ENCODE data around the gene NMD3. TPM values are rescaled to one million over a fixed set of nuclear protein-coding genes. Genes with fewer than 3 reads are reported as not detected.

NMD3 gene
- total and polyA plus RNA-seq, 2 of the 4 experiments (the other 2 are of a cell fraction), result 33.8 to 95.0 TPM

DNA sequence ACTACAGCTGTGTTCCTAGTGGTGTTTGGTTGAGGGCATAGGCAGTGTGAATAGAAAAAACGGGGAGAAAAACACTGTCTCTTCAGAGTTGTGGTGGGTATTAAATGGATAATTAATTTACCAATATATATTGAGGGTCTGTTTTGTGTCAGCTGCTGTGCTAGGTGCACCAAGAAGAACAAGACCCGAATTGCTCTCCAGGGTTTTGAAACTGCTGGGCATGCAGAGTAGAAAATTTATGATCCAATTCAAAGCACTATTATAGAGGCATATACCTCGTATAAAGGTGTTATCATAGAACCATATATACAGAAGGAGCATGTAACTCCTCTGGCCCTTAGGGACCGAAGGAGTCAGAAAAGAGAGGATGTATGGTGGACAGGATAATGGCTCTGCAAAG is 1.6 kb upstream of the NMD3 start:
- Histone ChIP-seq H2BK20ac (ENCODE audit: low read depth, low read length) (no peak overlapping the region), H3K36me3 (ENCODE audit: control insufficient read depth, insufficient read depth, low read length) (no peaks in the 10 kb centered on the region), H3K4me2 (ENCODE audit: low read depth, low read length) (no peak overlapping the region), H3K4ac (ENCODE audit: low read depth, low read length) (no peak overlapping the region), H3K4me1 (ENCODE audit: control insufficient read depth, insufficient read depth, low read length) (peaks cover 2% of the 10 kb centered on the region; the same call in 1 of the 2 replicates), H3K9me1 (ENCODE audit: insufficient read depth, low read length) (0 out of 2 replicates have a peak, but pooled peaks cover 3% of the 10 kb centered on the region), H3K4me3 (ENCODE audit: insufficient read depth, low read depth, low read length) (no peak overlapping the region), H2BK15ac (ENCODE audit: low read depth, low read length) (no peak overlapping the region), H2AK9ac (replicated peaks; ENCODE audit: low read depth, low read length, poor library complexity) (no peak overlapping the region), H4K91ac (ENCODE audit: insufficient read depth, low read depth, low read length) (no peak overlapping the region), H3K23ac (ENCODE audit: low read depth, low read length) (no peak overlapping the region), H2BK5ac (ENCODE audit: low read depth, low read length, poor library complexity, severe bottlenecking) (no peak overlapping the region), H3K18ac (ENCODE audit: low read depth, low read length) (no peak overlapping the region), H4K8ac (ENCODE audit: low read depth in 2 of 2, low read length in 2 of 2) (no peak overlapping the region), H3K14ac (replicated peaks; ENCODE audit: low read depth, low read length) (no peak overlapping the region), H4K5ac (ENCODE audit: low read depth, low read length) (no peak overlapping the region), H2BK120ac (ENCODE audit: low read depth, low read length) (no peak overlapping the region), H2AK5ac (ENCODE audit: low read depth, low read length) (no peak overlapping the region), H2AFZ (replicated peaks; ENCODE audit: low read length, poor library complexity) (no peak overlapping the region), H3K27ac (ENCODE audit: insufficient read depth, low read length) (no peak overlapping the region), H3K79me1 (ENCODE audit: low read depth in 1 of 2, low read length in 2 of 2) (peaks cover 0 to 6% of the 10 kb centered on the region in 2 experiments; a peak in 3 of 4 replicates), H3K9me3 (ENCODE audit: control insufficient read depth, insufficient read depth, low read length) (no peaks in the 10 kb centered on the region), H3K9ac (ENCODE audit: low read depth, low read length) (no peak overlapping the region), H3K56ac (ENCODE audit: extremely low read depth, insufficient read depth, low read length) (no peak overlapping the region), H3K27me3 (ENCODE audit: control insufficient read depth, insufficient read depth, low read length) (no peaks in the 10 kb centered on the region; the same call in 1 of the 2 replicates), H4K20me1 (ENCODE audit: insufficient read depth, low read length) (peaks cover 13% of the 10 kb centered on the region; the same call in 1 of the 2 replicates)
- no CpG with 5 or more reads among the region's 4 CpGs for WGBS, 2 experiments (ENCODE audit: extremely low coverage in 2 of 2, insufficient read length in 1 of 2)
- in situ Hi-C loops (cut with MboI; ENCODE audit: low sequenced_read_pairs) (no loop called here), dilution Hi-C loops (cut with HindIII; ENCODE audit: low sequenced_read_pairs, unreplicated experiment) (no loop called here), intact Hi-C loops (cut with micrococcal nuclease) (loop anchor here (10.0 kb wide), 1 partner anchor 275 kb away; no protein-coding TSS in a partner anchor)
- DNase-seq (no peak), ATAC-seq (ENCODE audit: low read depth) (no peak)
- ChIA-PET POLR2A (ENCODE audit: unreplicated experiment) (no interaction called here), CTCF (no interaction called here)
- TF ChIP-seq, protein P1, sequence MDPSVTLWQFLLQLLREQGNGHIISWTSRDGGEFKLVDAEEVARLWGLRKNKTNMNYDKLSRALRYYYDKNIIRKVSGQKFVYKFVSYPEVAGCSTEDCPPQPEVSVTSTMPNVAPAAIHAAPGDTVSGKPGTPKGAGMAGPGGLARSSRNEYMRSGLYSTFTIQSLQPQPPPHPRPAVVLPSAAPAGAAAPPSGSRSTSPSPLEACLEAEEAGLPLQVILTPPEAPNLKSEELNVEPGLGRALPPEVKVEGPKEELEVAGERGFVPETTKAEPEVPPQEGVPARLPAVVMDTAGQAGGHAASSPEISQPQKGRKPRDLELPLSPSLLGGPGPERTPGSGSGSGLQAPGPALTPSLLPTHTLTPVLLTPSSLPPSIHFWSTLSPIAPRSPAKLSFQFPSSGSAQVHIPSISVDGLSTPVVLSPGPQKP (IDR thresholded peaks at IDR 0.05; ENCODE audit: borderline replicate concordance, low read depth, low read length), result no peak
- BruUV-seq (replicated peaks), result no TSS peak
